Stimulated activated CD4-positive, alpha-beta T cell treated with anti-CD3 and anti-CD28 coated beads, Interleukin-15, amount 100 ng/mL, for 24 hours (primary cell): Measurements from ENCODE around the gene TLCD5.

Experiments
- DNase-seq: peaks from one replicate; pipeline ENCODE4 v3.0.0-alpha.2; 2020

Gene TLCD5

GRCh38 chr11:120310870-120311269, 14.2 kb upstream of the TLCD5 start:
- no peak for DNase-seq

DNA sequence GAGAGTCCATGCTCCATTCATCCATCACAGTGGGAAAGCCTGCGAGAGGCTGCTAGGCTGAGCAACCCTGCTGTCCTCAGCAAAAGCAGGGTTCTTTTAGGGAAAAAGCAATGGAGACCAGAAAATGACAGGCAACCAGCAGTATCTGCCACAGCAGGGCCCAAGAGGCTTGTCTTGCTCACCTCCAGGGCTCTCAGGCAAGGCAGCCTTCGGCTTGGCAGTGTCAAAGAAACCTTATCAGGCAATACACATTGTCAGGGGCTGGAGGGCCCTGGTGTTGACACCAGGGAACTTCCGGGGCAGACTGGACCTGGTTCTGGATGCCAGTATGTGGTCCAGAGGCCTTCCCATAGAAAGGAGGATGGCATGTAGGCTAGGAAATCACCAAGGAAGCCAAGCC, 10.2 kb upstream of the TLCD5 start:
- DNase-seq, result no peak

DNA sequence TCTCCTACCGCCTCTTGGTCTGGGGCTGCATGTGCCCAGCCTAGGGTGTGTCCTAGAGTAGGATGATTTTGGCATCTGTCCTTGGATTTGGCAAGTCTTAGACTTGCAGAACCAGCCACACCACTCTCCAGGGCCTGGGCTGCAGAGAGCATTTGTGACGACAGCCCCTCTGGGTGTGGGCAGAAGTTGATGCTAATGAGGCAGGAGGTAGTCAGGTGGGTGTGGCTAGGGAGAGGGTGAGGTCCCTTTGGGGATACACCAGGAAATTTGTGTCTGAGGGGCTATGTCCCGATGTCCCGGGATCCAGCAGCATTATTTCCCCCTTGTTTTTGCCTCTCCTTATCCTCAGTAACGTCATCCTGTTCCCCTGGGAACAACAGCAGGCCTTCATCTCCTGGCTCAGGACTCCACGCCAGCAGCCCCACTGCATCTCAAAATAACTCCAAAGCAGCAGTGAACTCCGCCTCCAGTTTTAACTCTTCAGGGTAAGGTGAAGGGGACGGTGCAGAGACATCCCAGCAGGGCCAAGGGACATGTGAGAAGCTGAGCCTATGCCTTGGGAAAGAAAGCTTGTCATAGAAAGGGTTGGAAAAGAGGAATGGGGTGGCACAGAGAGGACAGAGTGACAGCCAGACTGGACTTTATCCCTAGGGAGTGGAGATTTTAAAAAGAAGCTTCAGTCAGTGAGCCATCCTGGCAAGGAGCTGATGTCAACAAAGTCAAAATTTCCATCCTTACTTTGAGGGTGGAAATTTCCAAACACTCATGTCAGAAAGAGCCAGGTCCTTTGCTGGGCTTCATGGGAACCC, 8.0 kb upstream of the TLCD5 start:
- DNase-seq, result no peak

GRCh38 chr11:120317689-120318480, 7.2 kb upstream of the TLCD5 start:
- DNase-seq, result no peak

DNA sequence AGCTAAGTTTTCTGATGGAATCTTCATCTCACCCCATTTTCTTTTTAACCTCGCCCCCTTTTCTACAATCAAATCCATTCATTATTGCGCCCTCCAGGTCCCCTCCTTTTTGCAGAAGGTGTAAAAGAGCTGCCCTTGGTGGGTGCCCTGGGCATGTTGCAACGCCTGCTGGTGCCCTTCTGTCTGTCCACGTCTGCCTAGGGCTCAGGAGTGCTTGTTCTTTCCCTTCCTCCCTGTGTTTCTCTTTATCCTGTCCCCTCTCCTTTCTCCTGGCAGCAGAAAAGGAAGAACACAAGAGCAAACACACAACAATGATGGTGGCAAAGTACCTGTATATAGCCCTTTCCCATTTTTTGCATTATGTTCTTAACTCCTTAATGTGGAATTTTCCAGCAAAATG, 6.2 kb upstream of the TLCD5 start:
- no peak for DNase-seq

DNA sequence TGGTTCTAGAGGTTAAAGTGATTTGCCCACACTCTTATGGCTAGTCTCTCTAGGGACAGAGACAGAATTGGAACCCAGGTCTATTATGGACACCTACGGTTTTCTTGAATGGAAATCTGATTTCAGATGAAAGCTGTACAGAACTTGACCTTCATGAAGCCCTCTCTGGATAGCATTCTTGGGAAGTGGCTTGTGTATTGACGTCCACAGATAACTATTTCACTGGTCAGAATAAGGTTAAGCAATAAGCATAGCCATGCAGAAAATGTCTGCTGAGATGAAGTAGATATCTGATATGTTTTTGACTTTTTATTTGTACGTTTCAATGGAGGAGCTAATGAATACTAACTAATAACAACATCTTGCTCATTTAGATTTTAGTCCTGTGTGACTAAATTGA, 1.1 kb downstream of the TLCD5 start:
- no peak for DNase-seq

DNA sequence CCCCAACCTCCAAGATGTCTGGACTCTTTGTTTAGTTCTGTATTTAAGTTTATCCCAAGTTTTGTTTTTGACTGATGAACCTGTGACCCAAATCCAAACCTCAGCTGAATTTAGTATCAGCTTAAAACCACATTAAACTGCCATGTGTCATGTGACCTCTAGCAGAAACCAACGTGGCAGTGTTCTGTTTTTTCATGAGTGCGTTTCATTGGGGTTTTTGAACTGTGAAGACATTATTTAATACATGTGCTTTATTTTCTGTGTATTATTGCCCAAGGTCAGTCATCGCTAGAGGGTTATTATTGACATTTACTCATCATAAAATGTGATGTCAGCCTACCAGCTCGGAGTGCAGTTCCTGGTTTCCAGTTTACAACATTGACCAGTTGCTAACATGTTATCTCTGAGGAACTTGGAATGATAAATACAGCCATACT, 1.8 kb downstream of the TLCD5 start:
- no peak for DNase-seq

- DNase-seq, result no peak
Measured at GRCh38 chr11:120327311-120327710, 2.2 kb downstream of the TLCD5 start.

GRCh38 chr11:120329556-120329955, 4.5 kb downstream of the TLCD5 start:
- DNase-seq, result no peak

GRCh38 chr11:120330045-120330444, 4.9 kb downstream of the TLCD5 start:
- no peak for DNase-seq

DNA sequence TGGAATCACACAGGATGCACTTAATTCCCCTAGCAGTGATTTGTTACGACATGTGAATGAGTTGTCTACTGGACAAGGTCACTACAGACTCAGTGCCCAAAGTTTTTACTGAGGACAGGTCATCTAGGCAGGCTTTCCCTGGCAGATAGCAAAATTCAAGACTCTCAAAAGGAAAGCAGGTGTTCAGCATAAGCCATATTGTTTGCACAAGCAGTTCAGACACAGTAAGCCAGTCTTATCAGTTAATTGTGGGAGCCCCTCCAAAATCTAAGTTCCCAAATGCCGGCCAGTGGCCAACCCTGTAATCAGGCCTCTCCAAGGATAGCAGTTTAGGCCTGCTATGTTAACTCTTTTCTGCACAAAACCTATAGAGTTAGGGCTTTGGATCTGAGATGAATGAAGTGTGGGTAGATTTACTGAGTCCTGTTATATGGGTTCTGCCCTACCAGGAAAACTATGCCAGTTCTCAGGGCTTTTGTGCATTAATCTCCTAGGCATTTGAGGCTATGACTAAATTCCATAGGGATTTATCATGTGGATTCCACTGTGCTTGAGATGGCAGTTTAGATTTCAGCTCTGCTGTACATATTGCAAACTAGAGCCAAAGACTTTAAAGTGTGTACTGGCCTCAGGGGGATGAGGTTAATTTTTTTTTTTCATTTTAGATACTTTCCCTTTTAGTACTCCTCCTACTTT, 6.3 kb downstream of the TLCD5 start:
- DNase-seq, result no peak

DNA sequence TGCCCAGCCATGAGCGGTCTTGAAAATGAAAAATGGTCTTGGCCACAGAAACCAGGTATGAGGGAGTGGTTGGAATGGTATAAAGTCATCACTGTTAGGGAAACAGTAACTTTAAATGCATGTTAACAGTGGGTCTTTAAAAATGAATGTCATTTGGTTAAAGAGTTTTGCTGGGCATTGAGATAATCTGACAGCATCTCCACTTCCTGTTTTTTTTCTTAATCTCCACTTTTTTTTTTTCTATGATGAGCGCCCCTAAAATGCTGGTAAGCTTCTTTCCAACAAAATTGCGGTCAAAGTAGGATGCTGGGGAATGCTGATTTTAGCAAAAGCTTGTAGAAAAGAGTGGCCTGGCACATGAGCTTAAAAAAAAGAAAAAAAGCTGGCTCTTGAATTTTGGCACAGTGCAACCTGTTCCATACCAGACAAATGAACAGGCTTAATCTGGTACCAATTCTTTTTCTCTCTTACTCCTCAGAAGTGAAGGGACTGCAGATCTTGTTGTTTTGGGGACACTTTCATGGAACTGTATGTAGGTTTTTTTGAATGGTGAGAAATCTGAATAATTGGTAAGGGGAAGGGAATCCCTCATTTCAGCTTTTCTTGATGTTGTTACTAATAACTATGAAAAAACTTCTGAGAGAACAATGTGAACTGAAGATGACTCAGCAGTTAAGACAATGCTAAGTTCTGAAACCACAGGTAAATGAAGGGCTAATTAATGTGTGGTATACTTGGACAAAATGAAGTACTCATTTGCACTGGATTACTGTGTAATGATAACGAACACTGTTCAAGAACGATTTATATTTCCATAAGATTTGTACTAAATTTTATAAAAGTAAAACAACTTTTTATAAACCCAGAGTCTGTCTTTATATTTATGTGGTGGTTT, 8.0 kb downstream of the TLCD5 start:
- no peak for DNase-seq

DNA sequence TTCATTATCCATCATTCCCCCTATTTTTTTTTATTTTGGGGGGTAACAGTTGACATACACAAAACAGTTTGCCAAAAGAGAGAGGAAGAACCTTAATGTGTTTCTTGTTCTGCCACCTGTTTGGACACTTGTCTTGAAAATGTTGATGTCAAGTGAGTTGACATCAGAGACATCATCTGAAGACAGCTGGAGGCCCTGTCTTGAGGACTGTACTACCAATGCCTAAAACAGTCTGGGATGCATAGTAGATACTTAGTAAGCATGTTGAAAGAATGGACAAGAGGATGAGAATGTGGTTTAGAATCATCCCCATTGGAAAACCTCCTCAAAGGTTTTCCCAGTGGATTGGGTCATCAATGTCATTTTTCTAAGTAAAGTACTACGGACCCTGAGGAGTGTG, 8.7 kb downstream of the TLCD5 start:
- no peak for DNase-seq

DNA sequence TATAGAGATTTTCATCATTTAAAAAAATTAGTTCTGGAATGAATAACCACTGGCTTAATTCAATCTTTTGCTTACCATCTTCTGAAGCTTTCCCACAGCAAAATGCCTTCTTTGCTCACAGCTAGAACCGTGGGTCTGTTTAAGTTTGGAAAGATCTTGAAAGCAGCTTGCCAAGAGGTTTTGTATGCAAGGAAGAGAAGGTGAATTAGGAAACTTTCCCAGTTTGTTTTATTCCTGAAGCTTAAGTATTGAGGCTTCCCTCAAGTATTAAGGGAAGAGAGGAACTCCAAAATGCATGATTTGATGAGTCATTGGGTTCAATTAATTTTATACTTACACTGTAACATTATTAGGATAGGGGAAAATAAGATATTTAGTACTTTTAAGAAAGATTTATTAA, 9.2 kb downstream of the TLCD5 start:
- no peak for DNase-seq

- DNase-seq, result peak; percentile 61
Measured at GRCh38 chr11:120334894-120335462, 9.9 kb downstream of the TLCD5 start.

- DNase-seq, result peak; percentile 33
Measured at GRCh38 chr11:120335556-120335907, 10.4 kb downstream of the TLCD5 start.

- peak; percentile 90 for DNase-seq
Measured at GRCh38 chr11:120335908-120336640, 11.0 kb downstream of the TLCD5 start, which contains the start of gene ARHGEF12. ARHGEF12 (plus strand) TSS chr11:120336413; CDS start chr11:120337244, 831 bp downstream.

- peak; percentile 62 for DNase-seq
Measured at GRCh38 chr11:120336641-120337354, 11.7 kb downstream of the TLCD5 start.

DNA sequence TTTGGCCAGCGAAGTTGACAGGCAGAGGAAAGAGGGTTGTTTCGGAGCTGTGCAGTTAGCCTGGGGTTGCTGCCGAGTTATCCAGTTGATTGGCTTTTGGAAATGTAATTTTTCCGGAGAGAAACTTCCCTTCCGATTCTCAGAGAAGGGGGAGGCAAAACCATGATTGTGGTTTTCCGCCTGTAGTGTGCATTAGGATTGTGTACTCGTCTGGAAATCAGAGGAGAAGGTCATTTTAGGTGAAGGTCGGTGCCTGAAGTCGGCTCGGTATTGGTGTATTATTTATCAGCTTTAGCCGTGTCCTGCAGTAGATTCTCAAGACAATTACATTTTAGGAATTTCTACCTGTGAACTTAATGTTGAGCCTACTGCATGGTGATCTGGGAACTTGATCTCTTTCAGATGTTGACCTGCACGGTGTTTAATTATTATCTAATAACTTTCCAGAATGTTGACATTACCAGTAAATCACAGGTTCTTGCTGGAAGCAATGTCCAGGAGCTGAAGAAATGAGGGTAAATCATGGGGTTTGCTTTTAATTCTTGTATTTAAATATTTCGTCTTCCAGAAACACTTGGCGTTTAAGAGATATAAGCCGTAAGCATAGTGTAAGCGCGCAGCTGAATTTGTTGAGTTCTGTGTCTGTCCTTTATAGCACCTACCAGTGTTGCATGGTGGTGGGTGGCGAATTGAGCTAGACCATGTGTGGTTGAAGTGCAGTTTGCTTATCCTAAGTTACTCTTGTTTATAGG, 12.4 kb downstream of the TLCD5 start:
- no peak for DNase-seq
